Spleen (tissue), 7 donors: Measurements from ENCODE around the gene PRKCH.

Experiments
- CTCF ChIP-seq, 11 experiments: fragments of 200-600 bp in 7 of 11; fragments of 450-650 bp in 4 of 11; sonication (generic) in 4 of 11; IDR thresholded peaks in 8 of 11; conservative IDR thresholded peaks in 3 of 11; 1 replicate in 7 of 11; 2 replicates in 4 of 11; pipeline versions ENCODE4 v1.4.0 to v1.8.0; 2016 to 2021; ENCODE audit warnings: antibody characterized with exemption in 11 of 11, inconsistent platforms in 4 of 11, mild to moderate bottlenecking in 1 of 11
- POLR2A ChIP-seq, 3 donors: fragments of 450-650 bp; IDR thresholded peaks; one replicate each; pipeline ENCODE4 v1.5.1; 2017; ENCODE audit warnings: antibody characterized with exemption in 3 of 3, mild to moderate bottlenecking in 1 of 3
- POLR2AphosphoS5 ChIP-seq, 3 donors: sonication (generic); formaldehyde crosslinking; IDR thresholded peaks; one replicate each; pipeline ENCODE4 v1.5.1; 2017; ENCODE audit warnings: antibody characterized with exemption in 3 of 3
- donor health status: DM: no; HTN: no; CAD: no; lungs with moderate emphysema.
- donor health status: DM: no; HTN: no; CAD: no.
- donor health status: DM: no; HTN: no; CAD: no.

- TF ChIP-seq POLR2AphosphoS5 (IDR thresholded peaks at IDR 0.05) (no peak), CTCF (IDR thresholded peaks at IDR 0.05 in 8 of 11, conservative IDR thresholded peaks at IDR 0.05 in 3 of 11) (no peak), POLR2A (IDR thresholded peaks at IDR 0.05) (no peak)
Measured at GRCh38 chr14:61482348-61483206, 161.2 kb downstream of the PRKCH start.
